HepG2 (cell line): Measurements from ENCODE around the gene ROMO1. TPM values are rescaled to one million over a fixed set of nuclear protein-coding genes. Genes with fewer than 3 reads are reported as not detected.

ENCODE experiments used
- ARNTL ChIP-seq: sonication (generic); formaldehyde crosslinking; IDR thresholded peaks from 2 replicates; pipeline ENCODE4 v1.4.0; 2020; ENCODE audit warnings: mild to moderate bottlenecking, missing genetic modification reagents
- ASH2L ChIP-seq: fragments of 300-600, 200-600 bp; sonication (generic); IDR thresholded peaks from 2 replicates; pipeline ENCODE4 v1.7.0; 2017; ENCODE audit warnings: low read depth, mild to moderate bottlenecking, moderate library complexity, mixed read lengths, low read length; ENCODE audit not compliant: insufficient read length
- ETV6 ChIP-seq: sonication (generic); formaldehyde crosslinking; conservative IDR thresholded peaks from 2 replicates; pipeline ENCODE4 v1.4.0; 2020; ENCODE audit warnings: missing genetic modification reagents
- HCFC1 ChIP-seq: fragments of 150-350 bp; IDR thresholded peaks from 2 replicates; pipeline ENCODE4 v1.6.1; 2014; ENCODE audit warnings: low read depth, low read length
- MED8 ChIP-seq: sonication (generic); formaldehyde crosslinking; IDR thresholded peaks from 2 replicates; pipeline ENCODE4 v1.8.1; 2023; ENCODE audit warnings: mild to moderate bottlenecking, missing genetic modification reagents; ENCODE audit not compliant: insufficient replicate concordance
- PAF1 ChIP-seq: IDR thresholded peaks from 2 replicates; pipeline ENCODE4 v1.6.1; 2016; ENCODE audit warnings: missing genetic modification reagents, missing compliant biosample characterization
- SATB2 ChIP-seq: sonication (generic); formaldehyde crosslinking; IDR thresholded peaks from 2 replicates; pipeline ENCODE4 v1.5.0; 2020; ENCODE audit warnings: missing genetic modification reagents
- SIX4 ChIP-seq: sonication (generic); formaldehyde crosslinking; IDR thresholded peaks from 2 replicates; pipeline ENCODE4 v1.4.0; 2020; ENCODE audit warnings: missing genetic modification reagents
- SP1 ChIP-seq, 2 experiments: fragments of 450-650 bp in 1 of 2; sonication (generic) in 1 of 2; formaldehyde crosslinking in 1 of 2; IDR thresholded peaks; 2 replicates each; pipeline versions ENCODE4 v1.4.0 to v1.6.1; 2016 to 2020; ENCODE audit warnings: missing genetic modification reagents in 1 of 2
- SP5 ChIP-seq: IDR thresholded peaks from 2 replicates; pipeline ENCODE4 v1.6.1; 2016; ENCODE audit warnings: low read depth, borderline replicate concordance
- TARDBP ChIP-seq: sonication (generic); formaldehyde crosslinking; IDR thresholded peaks from 2 replicates; pipeline ENCODE4 v1.8.0; 2022; ENCODE audit warnings: mild to moderate bottlenecking, missing genetic modification reagents
- ZC3H13 ChIP-seq: sonication (generic); formaldehyde crosslinking; IDR thresholded peaks from 2 replicates; pipeline ENCODE4 v1.8.1; 2023; ENCODE audit warnings: mild to moderate bottlenecking, missing genetic modification reagents, moderate library complexity
- ZFP1 ChIP-seq: IDR thresholded peaks from 2 replicates; pipeline ENCODE4 v1.6.1; 2016
- ZKSCAN8 ChIP-seq: IDR thresholded peaks from 2 replicates; pipeline ENCODE4 v1.6.1; 2016; ENCODE audit warnings: borderline replicate concordance, missing genetic modification reagents, missing compliant biosample characterization
- ZMYM3 ChIP-seq: sonication (generic); formaldehyde crosslinking; IDR thresholded peaks from 2 replicates; pipeline ENCODE4 v1.5.1; 2020; ENCODE audit warnings: mild to moderate bottlenecking, missing genetic modification reagents
- ZNF552 ChIP-seq: sonication (generic); formaldehyde crosslinking; IDR thresholded peaks from 2 replicates; pipeline ENCODE4 v1.9.0; 2022; ENCODE audit warnings: missing genetic modification reagents, mild to moderate bottlenecking, borderline replicate concordance
- ZNF556 ChIP-seq: sonication (generic); formaldehyde crosslinking; IDR thresholded peaks from 2 replicates; pipeline ENCODE4 v1.4.0; 2020; ENCODE audit warnings: mild to moderate bottlenecking, missing genetic modification reagents, borderline replicate concordance
- polyA plus RNA-seq, 8 experiments: library from polyadenylated mRNA; depleted of rRNA in 3 of 8; stranded (reverse) in 7 of 8; unstranded in 1 of 8; fragments of >200 nt; fragmentation: Illumina TruSeq in 4 of 8; extraction: Trizol in 4 of 8; gene quantifications; 2 replicates each; pipeline versions ENCODE4 v1.2.1 to v1.2.3, GENCODE V29; 2011 to 2016; ENCODE audit warnings: low read depth in 4 of 8, missing spikeins in 1 of 8, mixed read lengths in 1 of 8; ENCODE audit not compliant: insufficient read depth in 1 of 8
- total RNA-seq, 5 experiments: library from RNA; depleted of rRNA; stranded (reverse); fragments of >200 nt; fragmentation: Illumina TruSeq; extraction: Trizol; gene quantifications; 2 replicates each; pipeline ENCODE4 v1.2.3, GENCODE V29; 2016; ENCODE audit warnings: low read depth in 1 of 5
- TF ChIP-seq, protein P1 (sequence below): sonication (generic); formaldehyde crosslinking; IDR thresholded peaks from 2 replicates; pipeline ENCODE4 v1.4.0; 2020; ENCODE audit warnings: missing genetic modification reagents; ENCODE audit errors: not compliant biosample characterization
- TF ChIP-seq, protein P2 (sequence below), 2 experiments: sonication (generic) in 1 of 2; formaldehyde crosslinking in 1 of 2; IDR thresholded peaks; 2 replicates each; pipeline versions ENCODE4 v1.4.0 to v1.6.1; 2016 to 2020; ENCODE audit warnings: borderline replicate concordance in 1 of 2, low read depth in 1 of 2, mild to moderate bottlenecking in 1 of 2, missing genetic modification reagents in 1 of 2
- TF ChIP-seq, protein P3 (sequence below): sonication (generic); formaldehyde crosslinking; IDR thresholded peaks from 2 replicates; pipeline ENCODE4 v1.8.1; 2023; ENCODE audit warnings: mild to moderate bottlenecking, moderate library complexity, missing genetic modification reagents
- TF ChIP-seq, protein P4 (sequence below): sonication (generic); formaldehyde crosslinking; IDR thresholded peaks from 2 replicates; pipeline ENCODE4 v1.5.1; 2020; ENCODE audit warnings: mild to moderate bottlenecking, missing genetic modification reagents, borderline replicate concordance

Gene ROMO1
- total and polyA plus RNA-seq, 2 of the 13 experiments (the other 11 are each of a cell fraction or from before 2014, with no cell fraction given), result 636 to 755 TPM

DNA sequence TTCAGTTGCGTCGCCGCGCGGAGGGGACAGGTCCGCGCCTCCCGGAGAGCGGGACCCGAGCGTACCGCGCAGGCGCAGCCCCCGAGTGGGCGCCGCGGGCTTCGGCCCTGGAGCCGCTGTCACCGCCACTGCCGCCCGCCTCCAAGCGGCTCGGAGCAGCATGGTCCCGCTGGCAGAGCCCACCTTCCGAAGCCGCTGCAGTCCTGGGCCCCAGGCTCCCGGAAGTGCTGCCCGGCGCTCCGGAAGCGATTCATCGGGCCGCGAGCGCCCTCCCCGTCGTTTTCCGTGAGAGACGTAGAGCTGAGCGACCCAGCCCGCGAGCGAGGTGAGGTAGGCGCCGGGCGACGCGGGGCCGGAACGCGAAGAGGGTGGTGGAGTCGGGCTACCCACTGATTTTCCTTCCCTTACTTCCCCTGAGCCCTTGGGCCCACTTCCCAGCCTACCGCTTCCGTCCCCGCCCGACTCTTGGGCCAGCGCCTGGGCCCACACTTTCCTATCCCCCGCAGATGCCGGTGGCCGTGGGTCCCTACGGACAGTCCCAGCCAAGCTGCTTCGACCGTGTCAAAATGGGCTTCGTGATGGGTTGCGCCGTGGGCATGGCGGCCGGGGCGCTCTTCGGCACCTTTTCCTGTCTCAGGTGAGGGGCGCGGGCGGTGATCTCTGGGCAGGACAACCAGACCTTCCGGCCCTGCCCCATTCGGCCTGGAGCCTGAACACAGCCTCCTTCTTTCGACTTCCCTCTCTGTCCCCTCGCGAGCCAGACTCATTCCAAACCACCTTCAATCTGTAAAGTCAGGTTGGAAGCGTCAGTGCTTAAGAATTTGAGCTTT, at the start of gene ROMO1, which contains the start of gene NFS1 (continued):
- TF ChIP-seq MED8 (CRISPR knock-in tag) (peak; percentile 98), ARNTL (CRISPR knock-in tag) (peak; percentile 88), ZC3H13 (CRISPR knock-in tag) (peak; percentile 99), ZKSCAN8 (CRISPR knock-in tag) (peak; percentile 88), SATB2 (CRISPR knock-in tag) (peak; percentile 86), PAF1 (CRISPR knock-in tag) (no peak), SP1 (IDR thresholded peaks at IDR 0.05) (no peak), SP1 (CRISPR knock-in tag; IDR thresholded peaks at IDR 0.05) (peak; percentile 88), SIX4 (CRISPR knock-in tag) (peak; percentile 67), HCFC1 (peak; percentile 81), TARDBP (CRISPR knock-in tag) (peak; percentile 99), ASH2L (peak; percentile 99), SP5 (CRISPR knock-in tag) (0 out of 2 replicates have a peak, but pooled peaks have one; percentile 10), ZMYM3 (CRISPR knock-in tag) (peak; percentile 75; the same call in 1 of the 2 replicates), ETV6 (CRISPR knock-in tag) (peak; percentile 77; the same call in 1 of the 2 replicates), ZNF552 (CRISPR knock-in tag) (peak; percentile 91), ZFP1 (CRISPR knock-in tag) (peak; percentile 92; the same call in 1 of the 2 replicates), ZNF556 (CRISPR knock-in tag) (peak; percentile 67; the same call in 1 of the 2 replicates)
- TF ChIP-seq, protein P1, sequence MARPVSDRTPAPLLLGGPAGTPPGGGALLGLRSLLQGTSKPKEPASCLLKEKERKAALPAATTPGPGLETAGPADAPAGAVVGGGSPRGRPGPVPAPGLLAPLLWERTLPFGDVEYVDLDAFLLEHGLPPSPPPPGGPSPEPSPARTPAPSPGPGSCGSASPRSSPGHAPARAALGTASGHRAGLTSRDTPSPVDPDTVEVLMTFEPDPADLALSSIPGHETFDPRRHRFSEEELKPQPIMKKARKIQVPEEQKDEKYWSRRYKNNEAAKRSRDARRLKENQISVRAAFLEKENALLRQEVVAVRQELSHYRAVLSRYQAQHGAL (CRISPR knock-in tag), result peak; percentile 82
- TF ChIP-seq, protein P2, sequence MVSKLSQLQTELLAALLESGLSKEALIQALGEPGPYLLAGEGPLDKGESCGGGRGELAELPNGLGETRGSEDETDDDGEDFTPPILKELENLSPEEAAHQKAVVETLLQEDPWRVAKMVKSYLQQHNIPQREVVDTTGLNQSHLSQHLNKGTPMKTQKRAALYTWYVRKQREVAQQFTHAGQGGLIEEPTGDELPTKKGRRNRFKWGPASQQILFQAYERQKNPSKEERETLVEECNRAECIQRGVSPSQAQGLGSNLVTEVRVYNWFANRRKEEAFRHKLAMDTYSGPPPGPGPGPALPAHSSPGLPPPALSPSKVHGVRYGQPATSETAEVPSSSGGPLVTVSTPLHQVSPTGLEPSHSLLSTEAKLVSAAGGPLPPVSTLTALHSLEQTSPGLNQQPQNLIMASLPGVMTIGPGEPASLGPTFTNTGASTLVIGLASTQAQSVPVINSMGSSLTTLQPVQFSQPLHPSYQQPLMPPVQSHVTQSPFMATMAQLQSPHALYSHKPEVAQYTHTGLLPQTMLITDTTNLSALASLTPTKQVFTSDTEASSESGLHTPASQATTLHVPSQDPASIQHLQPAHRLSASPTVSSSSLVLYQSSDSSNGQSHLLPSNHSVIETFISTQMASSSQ (IDR thresholded peaks at IDR 0.05; ENCODE audit: low read depth), result no peak
- TF ChIP-seq, protein P2 (CRISPR knock-in tag; IDR thresholded peaks at IDR 0.05; ENCODE audit: borderline replicate concordance), result peak; percentile 83; the same call in 1 of the 2 replicates
- TF ChIP-seq, protein P3, sequence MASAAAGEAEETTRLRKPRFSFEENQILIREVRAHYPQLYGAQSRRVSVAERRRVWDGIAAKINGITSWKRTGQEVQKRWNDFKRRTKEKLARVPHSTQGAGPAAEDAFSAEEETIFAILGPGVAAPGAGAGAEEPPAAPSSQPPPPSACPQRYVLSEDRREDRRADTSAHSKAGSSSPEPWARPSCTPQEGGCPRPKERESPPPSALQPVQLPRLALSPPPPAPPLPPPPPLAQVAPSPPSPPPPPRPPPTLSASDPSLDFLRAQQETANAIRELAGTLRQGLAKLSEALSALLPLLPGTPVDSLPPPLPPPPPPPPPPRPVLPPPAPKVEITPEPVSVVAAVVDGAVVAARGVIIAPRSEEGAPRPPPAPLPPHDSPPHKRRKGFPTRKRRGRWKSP, result peak; percentile 97
- TF ChIP-seq, protein P4, sequence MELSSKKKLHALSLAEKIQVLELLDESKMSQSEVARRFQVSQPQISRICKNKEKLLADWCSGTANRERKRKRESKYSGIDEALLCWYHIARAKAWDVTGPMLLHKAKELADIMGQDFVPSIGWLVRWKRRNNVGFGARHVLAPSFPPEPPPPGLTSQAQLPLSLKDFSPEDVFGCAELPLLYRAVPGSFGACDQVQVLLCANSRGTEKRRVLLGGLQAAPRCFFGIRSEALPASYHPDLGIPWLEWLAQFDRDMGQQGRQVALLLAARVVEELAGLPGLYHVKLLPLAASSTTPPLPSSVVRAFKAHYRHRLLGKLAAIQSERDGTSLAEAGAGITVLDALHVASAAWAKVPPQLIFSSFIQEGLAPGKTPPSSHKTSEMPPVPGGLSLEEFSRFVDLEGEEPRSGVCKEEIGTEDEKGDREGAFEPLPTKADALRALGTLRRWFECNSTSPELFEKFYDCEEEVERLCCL (CRISPR knock-in tag), result peak; percentile 92; the same call in 1 of the 2 replicates
